Rectal smooth muscle tissue (tissue), 1 donor: Measurements from ENCODE around the gene NGB.

Experiments used
- H3K27ac ChIP-seq: one replicate; pipeline ENCODE4 v1.7.0; 2013; ENCODE audit warnings: low read depth, low read length, inconsistent platforms
- H3K27me3 ChIP-seq: one replicate; pipeline ENCODE4 v1.7.0; 2013; ENCODE audit warnings: low read length; ENCODE audit not compliant: control insufficient read depth, insufficient read depth
- H3K36me3 ChIP-seq: one replicate; pipeline ENCODE4 v1.7.0; 2013; ENCODE audit warnings: low read length; ENCODE audit not compliant: control insufficient read depth, insufficient read depth
- H3K4me1 ChIP-seq: one replicate; pipeline ENCODE4 v1.7.0; 2013; ENCODE audit warnings: low read length; ENCODE audit not compliant: control insufficient read depth, insufficient read depth
- H3K4me3 ChIP-seq: one replicate; pipeline ENCODE4 v1.7.0; 2013; ENCODE audit warnings: low read length
- H3K9ac ChIP-seq: one replicate; pipeline ENCODE4 v1.7.0; 2013; ENCODE audit warnings: low read length

Gene NGB

GRCh38 chr14:77253333-77254190, 17.4 kb downstream of the NGB start:
- H3K9ac ChIP-seq = no peak overlapping the region
- no peaks in the 10 kb centered on the region for H3K27me3 ChIP-seq
- H3K36me3 ChIP-seq = no peaks in the 10 kb centered on the region
- no peak overlapping the region for H3K4me3 ChIP-seq
- no peaks in the 10 kb centered on the region for H3K4me1 ChIP-seq
- no peak overlapping the region for H3K27ac ChIP-seq

GRCh38 chr14:77251870-77252269, 19.1 kb downstream of the NGB start:
- Histone ChIP-seq H3K4me1 (no peaks in the 10 kb centered on the region), H3K9ac (no peak overlapping the region), H3K36me3 (no peaks in the 10 kb centered on the region), H3K27me3 (no peaks in the 10 kb centered on the region), H3K27ac (no peak overlapping the region), H3K4me3 (no peak overlapping the region)

- Histone ChIP-seq H3K4me1 (no peaks in the 10 kb centered on the region), H3K27me3 (no peaks in the 10 kb centered on the region), H3K36me3 (no peaks in the 10 kb centered on the region), H3K9ac (no peak overlapping the region), H3K4me3 (no peak overlapping the region), H3K27ac (no peak overlapping the region)
These were observed 20.1 kb downstream of the NGB start for GRCh38 chr14:77250927-77251326.

- Histone ChIP-seq H3K36me3 (no peaks in the 10 kb centered on the region), H3K27ac (no peak overlapping the region)
These were observed 21.7 kb downstream of the NGB start for GRCh38 chr14:77249286-77249685.

GRCh38 chr14:77248666-77249065, 22.3 kb downstream of the NGB start:
- Histone ChIP-seq H3K4me1 (no peaks in the 10 kb centered on the region), H3K27me3 (no peaks in the 10 kb centered on the region), H3K9ac (no peak overlapping the region), H3K4me3 (no peak overlapping the region), H3K36me3 (no peaks in the 10 kb centered on the region), H3K27ac (no peak overlapping the region)

More at GRCh38 chr14:77249286-77249685, 21.7 kb downstream of the NGB start:
- no peaks in the 10 kb centered on the region for H3K4me1 ChIP-seq
- no peak overlapping the region for H3K4me3 ChIP-seq
- H3K9ac ChIP-seq = no peak overlapping the region
- H3K27me3 ChIP-seq = no peaks in the 10 kb centered on the region

GRCh38 chr14:77246784-77247183, 24.2 kb downstream of the NGB start:
- H3K4me3 ChIP-seq = no peak overlapping the region

GRCh38 chr14:77245820-77246219, 25.2 kb downstream of the NGB start:
- Histone ChIP-seq H3K27ac (no peak overlapping the region), H3K27me3 (no peaks in the 10 kb centered on the region)

More at GRCh38 chr14:77246784-77247183, 24.2 kb downstream of the NGB start:
- H3K36me3 ChIP-seq = no peaks in the 10 kb centered on the region
- no peak overlapping the region for H3K9ac ChIP-seq
- H3K27ac ChIP-seq = no peak overlapping the region
- no peaks in the 10 kb centered on the region for H3K27me3 ChIP-seq
- H3K4me1 ChIP-seq = no peaks in the 10 kb centered on the region

GRCh38 chr14:77243853-77244252, 27.2 kb downstream of the NGB start:
- H3K36me3 ChIP-seq = no peaks in the 10 kb centered on the region

More at GRCh38 chr14:77245820-77246219, 25.2 kb downstream of the NGB start:
- Histone ChIP-seq H3K36me3 (no peaks in the 10 kb centered on the region), H3K4me3 (no peak overlapping the region), H3K4me1 (no peaks in the 10 kb centered on the region), H3K9ac (no peak overlapping the region)

GRCh38 chr14:77242752-77243151, 28.3 kb downstream of the NGB start:
- Histone ChIP-seq H3K4me1 (no peaks in the 10 kb centered on the region), H3K27me3 (no peaks in the 10 kb centered on the region), H3K27ac (no peak overlapping the region), H3K4me3 (no peak overlapping the region), H3K9ac (no peak overlapping the region), H3K36me3 (no peaks in the 10 kb centered on the region)

More at GRCh38 chr14:77243853-77244252, 27.2 kb downstream of the NGB start:
- no peaks in the 10 kb centered on the region for H3K27me3 ChIP-seq
- no peak overlapping the region for H3K9ac ChIP-seq
- no peaks in the 10 kb centered on the region for H3K4me1 ChIP-seq
- H3K4me3 ChIP-seq = no peak overlapping the region
- no peak overlapping the region for H3K27ac ChIP-seq

- Histone ChIP-seq H3K4me1 (no peaks in the 10 kb centered on the region), H3K27me3 (no peaks in the 10 kb centered on the region), H3K9ac (no peak overlapping the region), H3K4me3 (no peak overlapping the region), H3K36me3 (no peaks in the 10 kb centered on the region), H3K27ac (no peak overlapping the region)
These were observed 29.1 kb downstream of the NGB start for GRCh38 chr14:77241955-77242354.

GRCh38 chr14:77240336-77240915, 30.6 kb downstream of the NGB start:
- Histone ChIP-seq H3K4me1 (no peaks in the 10 kb centered on the region), H3K9ac (no peak overlapping the region), H3K4me3 (no peak overlapping the region), H3K27ac (no peak overlapping the region), H3K27me3 (no peaks in the 10 kb centered on the region), H3K36me3 (no peaks in the 10 kb centered on the region)

GRCh38 chr14:77239412-77239811, 31.6 kb downstream of the NGB start:
- no peaks in the 10 kb centered on the region for H3K27me3 ChIP-seq
- no peak overlapping the region for H3K4me3 ChIP-seq
- no peak overlapping the region for H3K27ac ChIP-seq
- H3K9ac ChIP-seq = no peak overlapping the region
- H3K4me1 ChIP-seq = no peaks in the 10 kb centered on the region
- H3K36me3 ChIP-seq = no peaks in the 10 kb centered on the region

- Histone ChIP-seq H3K27ac (no peak overlapping the region), H3K36me3 (no peaks in the 10 kb centered on the region), H3K4me1 (no peaks in the 10 kb centered on the region), H3K4me3 (no peak overlapping the region), H3K9ac (no peak overlapping the region), H3K27me3 (no peaks in the 10 kb centered on the region)
These were observed 32.0 kb downstream of the NGB start for GRCh38 chr14:77238996-77239395.
